ENCODE results near the gene CIB4. TPM values are rescaled to one million over a fixed set of nuclear protein-coding genes. Genes with fewer than 3 reads are reported as not detected.
"Not testable (repeated sequence)": the region's sequence is repeated elsewhere in the genome, so short reads cannot be mapped to it uniquely, and the experiment has no call there.

CIB4 gene
- total RNA-seq, 1 experiment from 2014 or later, result not detected

DNA sequence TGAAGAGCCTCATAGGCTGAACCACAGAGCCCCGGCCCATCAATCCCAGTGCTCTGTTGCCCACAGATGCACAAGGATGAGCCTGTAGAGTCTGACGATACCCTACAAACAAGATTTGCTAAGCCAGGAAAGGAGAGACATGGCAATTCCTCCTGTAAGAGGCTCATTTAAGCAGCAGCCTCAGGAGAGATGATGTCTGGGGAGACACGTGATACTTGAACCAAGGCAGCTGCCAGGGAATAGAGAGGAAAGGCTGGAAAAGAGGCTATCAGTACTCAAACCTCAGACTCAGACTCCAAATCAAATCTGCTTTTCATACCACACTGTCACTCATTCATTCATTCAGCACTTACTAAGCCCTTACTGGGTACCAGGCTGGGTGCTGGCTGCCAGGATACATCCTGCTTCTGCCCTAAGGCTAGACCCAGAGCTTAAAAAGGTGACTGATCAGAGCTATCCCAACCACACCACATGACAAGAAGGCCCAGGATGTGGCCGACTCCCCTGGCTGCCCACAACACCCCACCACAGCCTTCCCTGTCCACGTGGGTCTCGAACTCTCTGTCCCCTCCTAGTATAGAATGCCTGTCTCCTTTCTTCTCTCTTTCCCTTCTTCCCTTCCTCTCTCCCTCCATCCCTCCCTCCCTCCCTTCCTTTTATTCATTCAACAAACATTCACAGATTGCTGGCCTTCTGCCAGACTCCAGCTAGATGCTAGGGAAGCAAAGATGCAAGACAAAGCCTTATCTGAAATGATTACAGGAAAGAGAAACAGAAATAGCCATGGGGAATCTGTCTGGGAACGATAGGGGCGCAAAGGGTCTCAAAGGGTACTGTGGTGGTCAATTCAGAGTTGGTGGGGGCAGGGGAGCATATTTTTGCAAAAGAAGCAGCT is 27.9 kb upstream of the CIB4 start:
- intact Hi-C loops (cut with micrococcal nuclease; ENCODE audit: unreplicated experiment), result no loop called here
- peaks cover 25% of the 10 kb centered on the region for H3K4me1 ChIP-seq (replicated peaks; ENCODE audit: insufficient read depth)
- no peaks in the 10 kb centered on the region for H3K9me2 ChIP-seq (ENCODE audit: insufficient read depth)
- H3F3A ChIP-seq (ENCODE audit: insufficient read depth, low read depth), result peaks cover 12% of the 10 kb centered on the region; the same call in 1 of the 2 replicates
- H4K20me1 ChIP-seq (ENCODE audit: insufficient read depth), result no peaks in the 10 kb centered on the region
- ChIA-PET POLR2A (ENCODE audit: unreplicated experiment) (no interaction called here), CTCF (interaction anchor here (0.6 kb wide), 1 partner anchor 13 kb away, joined by 4 read pairs; no protein-coding TSS in a partner anchor)
- peaks cover 4% of the 10 kb centered on the region; the same call in 1 of the 2 replicates for H3K27me3 ChIP-seq (ENCODE audit: insufficient read depth, low read depth)
- DNase-seq, result no peak
- no peak for TF ChIP-seq EZH2 (IDR thresholded peaks at IDR 0.05; ENCODE audit: low read depth)
- TF ChIP-seq, protein P1, sequence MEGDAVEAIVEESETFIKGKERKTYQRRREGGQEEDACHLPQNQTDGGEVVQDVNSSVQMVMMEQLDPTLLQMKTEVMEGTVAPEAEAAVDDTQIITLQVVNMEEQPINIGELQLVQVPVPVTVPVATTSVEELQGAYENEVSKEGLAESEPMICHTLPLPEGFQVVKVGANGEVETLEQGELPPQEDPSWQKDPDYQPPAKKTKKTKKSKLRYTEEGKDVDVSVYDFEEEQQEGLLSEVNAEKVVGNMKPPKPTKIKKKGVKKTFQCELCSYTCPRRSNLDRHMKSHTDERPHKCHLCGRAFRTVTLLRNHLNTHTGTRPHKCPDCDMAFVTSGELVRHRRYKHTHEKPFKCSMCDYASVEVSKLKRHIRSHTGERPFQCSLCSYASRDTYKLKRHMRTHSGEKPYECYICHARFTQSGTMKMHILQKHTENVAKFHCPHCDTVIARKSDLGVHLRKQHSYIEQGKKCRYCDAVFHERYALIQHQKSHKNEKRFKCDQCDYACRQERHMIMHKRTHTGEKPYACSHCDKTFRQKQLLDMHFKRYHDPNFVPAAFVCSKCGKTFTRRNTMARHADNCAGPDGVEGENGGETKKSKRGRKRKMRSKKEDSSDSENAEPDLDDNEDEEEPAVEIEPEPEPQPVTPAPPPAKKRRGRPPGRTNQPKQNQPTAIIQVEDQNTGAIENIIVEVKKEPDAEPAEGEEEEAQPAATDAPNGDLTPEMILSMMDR (conservative IDR thresholded peaks at IDR 0.05), result no peak
- H3K4me3 ChIP-seq, result no peak overlapping the region
- H3K4me2 ChIP-seq, result no peak overlapping the region
- no peak overlapping the region for H3K27ac ChIP-seq
- no peaks in the 10 kb centered on the region for H3K79me2 ChIP-seq (ENCODE audit: low read depth)
- no peaks in the 10 kb centered on the region for H3K36me3 ChIP-seq (ENCODE audit: low read depth)
- no peak overlapping the region for H2AFZ ChIP-seq
- H3K9me3 ChIP-seq (ENCODE audit: insufficient read depth, low read depth), result no peaks in the 10 kb centered on the region
- BruUV-seq (replicated peaks), result no TSS peak

DNA sequence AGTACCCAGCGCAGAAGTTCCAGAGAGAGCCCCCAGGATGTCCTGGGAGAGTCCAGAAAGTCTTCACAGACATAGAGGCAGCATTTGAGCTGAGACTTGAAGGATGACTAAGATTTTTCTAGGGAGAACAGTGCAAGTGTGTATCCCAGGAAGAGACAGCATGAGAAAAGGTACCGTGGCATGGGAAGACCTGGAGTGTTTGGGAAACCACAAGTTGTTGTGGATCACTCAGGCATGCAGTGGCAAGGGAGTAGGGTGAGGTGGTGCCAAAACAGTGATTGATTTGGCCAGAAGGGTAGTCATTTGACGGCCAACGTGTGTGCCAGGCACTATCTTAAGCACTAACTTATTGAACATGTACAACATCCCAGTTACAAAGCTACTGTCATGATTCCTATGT is 26.9 kb upstream of the CIB4 start:
- H4K20me1 ChIP-seq (ENCODE audit: insufficient read depth), result no peaks in the 10 kb centered on the region
- no peak for TF ChIP-seq EZH2 (IDR thresholded peaks at IDR 0.05; ENCODE audit: low read depth)
- TF ChIP-seq, protein P1 (conservative IDR thresholded peaks at IDR 0.05), result no peak
- DNase-seq, result no peak
- peaks cover 25% of the 10 kb centered on the region for H3K4me1 ChIP-seq (replicated peaks; ENCODE audit: insufficient read depth)
- intact Hi-C loops (cut with micrococcal nuclease; ENCODE audit: unreplicated experiment), result no loop called here
- peaks cover 12% of the 10 kb centered on the region; the same call in 1 of the 2 replicates for H3F3A ChIP-seq (ENCODE audit: insufficient read depth, low read depth)
- ChIA-PET POLR2A (ENCODE audit: unreplicated experiment) (no interaction called here), CTCF (no interaction called here)
- no peaks in the 10 kb centered on the region for H3K79me2 ChIP-seq (ENCODE audit: low read depth)
- no peak overlapping the region for H3K4me2 ChIP-seq
- H3K4me3 ChIP-seq, result no peak overlapping the region
- no peaks in the 10 kb centered on the region for H3K9me3 ChIP-seq (ENCODE audit: insufficient read depth, low read depth)
- H3K9me2 ChIP-seq (ENCODE audit: insufficient read depth), result no peaks in the 10 kb centered on the region
- no peaks in the 10 kb centered on the region for H3K36me3 ChIP-seq (ENCODE audit: low read depth)
- H2AFZ ChIP-seq, result no peak overlapping the region
- no TSS peak for BruUV-seq (replicated peaks)
- peaks cover 7% of the 10 kb centered on the region; the same call in 1 of the 2 replicates for H3K27me3 ChIP-seq (ENCODE audit: insufficient read depth, low read depth)
- H3K27ac ChIP-seq, result no peak overlapping the region

DNA sequence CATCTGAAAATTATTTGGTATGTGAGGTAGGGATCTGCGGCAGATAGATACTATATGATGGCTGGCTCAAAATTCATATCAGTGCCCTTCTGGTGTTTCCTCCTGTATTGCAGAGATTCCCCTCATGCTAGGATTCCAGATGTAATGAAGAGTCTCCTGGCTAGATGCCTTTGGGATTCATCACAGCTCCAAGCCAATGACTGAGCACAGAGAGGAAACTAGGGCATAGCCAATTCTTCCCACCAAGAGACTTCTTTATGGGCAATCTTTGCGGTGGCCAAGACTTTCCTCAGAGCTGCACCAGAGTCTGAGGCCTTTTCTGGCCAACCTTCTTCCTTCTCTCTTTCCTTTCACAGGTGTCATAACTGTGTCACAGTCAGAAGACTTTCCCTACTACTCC is 25.5 kb upstream of the CIB4 start:
- no peaks in the 10 kb centered on the region for H4K20me1 ChIP-seq (ENCODE audit: insufficient read depth)
- peaks cover 7% of the 10 kb centered on the region; the same call in 1 of the 2 replicates for H3K27me3 ChIP-seq (ENCODE audit: insufficient read depth, low read depth)
- H3K27ac ChIP-seq, result no peak overlapping the region
- BruUV-seq (replicated peaks), result no TSS peak
- H3K79me2 ChIP-seq (ENCODE audit: low read depth), result no peaks in the 10 kb centered on the region
- H3F3A ChIP-seq (ENCODE audit: insufficient read depth, low read depth), result peaks cover 8% of the 10 kb centered on the region; the same call in 1 of the 2 replicates
- no peaks in the 10 kb centered on the region for H3K36me3 ChIP-seq (ENCODE audit: low read depth)
- ChIA-PET POLR2A (ENCODE audit: unreplicated experiment) (no interaction called here), CTCF (no interaction called here)
- H3K9me3 ChIP-seq (ENCODE audit: insufficient read depth, low read depth), result no peaks in the 10 kb centered on the region
- DNase-seq, result no peak
- no peak overlapping the region for H3K4me2 ChIP-seq
- H2AFZ ChIP-seq, result no peak overlapping the region
- no peak for TF ChIP-seq EZH2 (IDR thresholded peaks at IDR 0.05; ENCODE audit: low read depth)
- TF ChIP-seq, protein P1 (conservative IDR thresholded peaks at IDR 0.05), result no peak
- H3K4me1 ChIP-seq (replicated peaks; ENCODE audit: insufficient read depth), result peaks cover 19% of the 10 kb centered on the region
- H3K4me3 ChIP-seq, result no peak overlapping the region
- intact Hi-C loops (cut with micrococcal nuclease; ENCODE audit: unreplicated experiment), result no loop called here
- H3K9me2 ChIP-seq (ENCODE audit: insufficient read depth), result no peaks in the 10 kb centered on the region

DNA sequence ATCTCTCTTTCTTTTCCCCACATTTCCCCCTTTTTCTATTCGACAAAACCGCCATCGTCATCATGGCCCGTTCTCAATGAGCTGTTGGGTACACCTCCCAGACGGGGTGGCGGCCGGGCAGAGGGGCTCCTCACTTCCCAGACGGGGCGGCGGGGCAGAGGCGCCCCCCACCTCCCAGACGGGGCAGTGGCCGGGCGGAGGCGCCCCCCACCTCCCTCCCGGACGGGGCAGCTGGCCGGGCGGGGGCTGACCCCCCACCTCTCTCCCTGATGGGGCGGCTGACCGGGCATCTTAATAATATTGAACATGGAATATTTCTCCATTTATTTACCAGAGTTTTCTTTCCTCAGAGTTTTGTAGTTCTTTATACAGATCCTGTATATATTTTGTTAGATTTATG is 24.1 kb upstream of the CIB4 start:
- H3K79me2 ChIP-seq (ENCODE audit: low read depth); H4K20me1 ChIP-seq (ENCODE audit: insufficient read depth); H3F3A ChIP-seq (ENCODE audit: insufficient read depth, low read depth); CTCF ChIA-PET; H3K36me3 ChIP-seq (ENCODE audit: low read depth); intact Hi-C loops (cut with micrococcal nuclease; ENCODE audit: unreplicated experiment); POLR2A ChIA-PET (ENCODE audit: unreplicated experiment); H2AFZ ChIP-seq; H3K27me3 ChIP-seq (ENCODE audit: insufficient read depth, low read depth); H3K4me3 ChIP-seq; H3K4me2 ChIP-seq; H3K9me2 ChIP-seq (ENCODE audit: insufficient read depth); BruUV-seq (replicated peaks); DNase-seq; H3K4me1 ChIP-seq (replicated peaks; ENCODE audit: insufficient read depth); H3K9me3 ChIP-seq (ENCODE audit: insufficient read depth, low read depth); H3K27ac ChIP-seq: not testable (repeated sequence)

Measured in PC-9 (cell line).